ENCODE results near the gene ANO8.
A peak's percentile ranks its signal among the peaks of the same experiment; 100 is the strongest.

ANO8 gene

GRCh38 chr19:17292301-17293074 is 42.2 kb downstream of the ANO8 start:
- peak; percentile 84 for TF ChIP-seq CTCF (IDR thresholded peaks at IDR 0.05; ENCODE audit: insufficient read depth, low read depth, low read length, missing control alignments)
- peak overlapping the region; percentile 51 for H3K4me3 ChIP-seq (ENCODE audit: low read depth, low read length)
- peak; percentile 90 for DNase-seq (ENCODE audit: low read depth)

- peak; percentile 91 for DNase-seq (ENCODE audit: low read depth)
- no peak overlapping the region for H3K4me3 ChIP-seq (ENCODE audit: low read depth, low read length)
- no peak for TF ChIP-seq CTCF (IDR thresholded peaks at IDR 0.05; ENCODE audit: insufficient read depth, low read depth, low read length, missing control alignments)
Observed at GRCh38 chr19:17289489-17289888, 45.2 kb downstream of the ANO8 start.

GRCh38 chr19:17286752-17287151 is 47.9 kb downstream of the ANO8 start:
- no peak for TF ChIP-seq CTCF (IDR thresholded peaks at IDR 0.05; ENCODE audit: insufficient read depth, low read depth, low read length, missing control alignments)
- DNase-seq (ENCODE audit: low read depth): no peak
- H3K4me3 ChIP-seq (ENCODE audit: low read depth, low read length): no peak overlapping the region

GRCh38 chr19:17286263-17286662 is 48.4 kb downstream of the ANO8 start:
- TF ChIP-seq CTCF (IDR thresholded peaks at IDR 0.05; ENCODE audit: insufficient read depth, low read depth, low read length, missing control alignments): no peak
- no peak for DNase-seq (ENCODE audit: low read depth)
- no peak overlapping the region for H3K4me3 ChIP-seq (ENCODE audit: low read depth, low read length)

GRCh38 chr19:17285415-17286135 is 49.1 kb downstream of the ANO8 start:
- TF ChIP-seq CTCF (IDR thresholded peaks at IDR 0.05; ENCODE audit: insufficient read depth, low read depth, low read length, missing control alignments): no peak

GRCh38 chr19:17283504-17283996 is 51.1 kb downstream of the ANO8 start:
- no peak for DNase-seq (ENCODE audit: low read depth)
- H3K4me3 ChIP-seq (ENCODE audit: low read depth, low read length): no peak overlapping the region
- no peak for TF ChIP-seq CTCF (IDR thresholded peaks at IDR 0.05; ENCODE audit: insufficient read depth, low read depth, low read length, missing control alignments)

More at GRCh38 chr19:17285415-17286135, 49.1 kb downstream of the ANO8 start:
- DNase-seq (ENCODE audit: low read depth): no peak
- H3K4me3 ChIP-seq (ENCODE audit: low read depth, low read length): no peak overlapping the region
